DMS 273 treated with DMSO at 0.1 percent for 48 hours (cell line): ENCODE results near the gene LYRM2.
A peak's percentile ranks its signal among the peaks of the same experiment; 100 is the strongest.

Experiments used
- DNase-seq: peaks from one replicate; lab custom pipeline; 2025; lab: John Stamatoyannopoulos, UW

Gene LYRM2

DNA sequence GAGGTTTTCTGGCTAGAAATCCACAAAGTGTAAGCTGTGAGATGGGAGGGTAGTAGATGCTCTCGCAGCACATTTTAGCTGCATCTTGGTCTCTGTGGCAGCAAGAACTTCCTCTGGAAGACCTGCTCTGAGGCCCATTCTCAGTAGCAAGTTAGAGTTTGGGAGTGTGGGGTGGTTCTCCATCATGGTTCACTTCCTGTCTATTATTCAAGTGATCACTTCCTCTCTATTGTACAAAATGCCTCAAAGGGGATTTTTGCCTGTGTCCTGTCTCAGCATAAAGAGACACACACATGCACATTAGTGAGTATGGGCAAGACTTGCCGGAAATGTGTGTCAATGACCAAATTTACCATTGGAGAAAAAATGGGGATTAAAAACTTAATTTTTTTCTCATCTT lies 42.5 kb downstream of the LYRM2 start:
- DNase-seq = no peak

DNA sequence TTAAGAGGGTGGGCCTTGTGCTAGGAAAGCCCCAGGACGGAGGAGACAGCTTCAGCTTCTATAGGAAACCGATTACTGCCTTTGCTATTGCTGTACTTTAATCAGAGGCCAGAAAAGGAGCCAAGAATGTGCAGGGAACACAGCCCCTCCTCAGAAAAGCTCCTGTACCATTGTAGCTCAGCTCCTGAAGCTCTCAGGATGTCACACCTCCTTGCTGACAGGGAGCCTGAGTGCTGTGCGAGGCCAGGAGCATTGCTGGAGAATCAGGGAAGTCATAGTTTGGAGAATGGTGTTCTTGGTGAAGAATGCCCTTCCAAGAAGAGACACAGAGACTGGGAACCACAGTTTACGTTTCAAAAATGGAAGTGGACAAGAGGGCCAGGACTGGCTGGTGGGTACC lies 46.8 kb downstream of the LYRM2 start:
- no peak for DNase-seq

DNA sequence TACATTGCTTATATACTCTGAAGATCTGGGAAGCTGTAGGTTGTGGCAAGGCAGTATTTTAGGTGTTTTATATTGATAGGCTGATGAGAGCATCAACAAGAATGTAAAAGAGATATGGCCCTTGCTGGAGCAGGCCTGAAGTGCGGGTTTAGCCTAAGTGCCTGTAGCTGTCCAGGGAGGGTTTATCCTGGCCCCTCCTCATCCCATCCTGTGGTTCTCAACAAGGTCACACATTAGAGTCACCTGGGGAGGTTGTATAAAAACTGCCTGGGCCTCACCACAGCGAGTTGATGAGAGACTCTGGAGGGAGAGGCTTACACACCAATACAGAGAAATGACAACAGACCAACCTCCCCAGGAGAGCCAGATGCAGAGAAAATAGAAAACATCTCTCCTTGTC lies 48.4 kb downstream of the LYRM2 start:
- DNase-seq = no peak

DNA sequence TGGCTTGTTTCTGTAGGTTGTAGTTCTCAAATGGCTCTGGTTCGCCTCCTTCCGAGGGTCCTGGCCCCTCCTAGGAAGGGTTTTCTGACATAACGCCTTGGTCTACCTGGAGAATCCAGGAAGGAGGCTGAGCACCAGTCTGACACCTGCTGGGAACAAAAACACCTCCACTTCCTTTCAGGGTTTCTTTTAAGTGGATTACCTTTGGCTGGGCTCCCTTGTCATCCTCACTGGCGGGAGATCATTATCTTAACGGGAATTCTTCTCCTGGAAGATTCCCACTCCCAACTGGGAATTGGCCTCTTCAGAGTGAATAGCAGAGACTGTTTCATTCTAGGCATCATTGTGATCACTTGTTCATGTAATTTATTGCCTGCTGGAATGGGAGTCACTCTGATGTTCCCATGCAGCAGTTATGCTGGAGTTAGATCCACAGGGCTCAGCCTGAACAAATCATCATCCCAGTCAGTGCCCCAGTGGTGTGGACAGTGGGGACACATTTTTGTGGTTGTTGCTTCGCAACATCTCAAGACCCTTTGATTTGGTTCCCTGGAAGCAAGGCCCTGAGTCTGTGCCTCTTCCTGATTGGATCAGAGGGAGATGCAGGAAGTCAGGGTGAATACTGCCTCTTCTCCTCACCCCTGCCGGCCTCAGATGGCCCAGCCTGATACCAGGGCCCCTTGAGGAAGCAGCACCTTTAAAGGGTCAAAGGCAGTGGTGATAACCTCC lies 49.1 kb downstream of the LYRM2 start:
- no peak for DNase-seq

DNA sequence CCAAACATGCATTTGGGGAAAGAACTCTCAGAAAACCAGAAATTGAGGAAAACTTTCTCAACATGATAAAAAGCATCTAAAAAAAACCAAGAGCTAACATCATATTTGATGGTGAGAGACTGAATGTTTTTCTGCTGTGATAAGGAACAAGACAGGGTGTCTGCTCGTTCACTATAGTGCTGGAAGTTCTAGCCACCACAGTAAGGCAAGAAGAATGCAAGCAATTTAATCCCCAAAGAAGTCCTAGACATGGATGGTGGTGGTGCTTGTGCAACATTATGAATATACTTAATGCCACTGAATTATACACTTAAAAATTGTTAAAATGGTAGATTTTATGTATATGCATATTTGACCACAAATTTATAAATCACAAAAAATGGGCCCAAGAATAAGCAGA lies 53.4 kb downstream of the LYRM2 start:
- DNase-seq = no peak

DNA sequence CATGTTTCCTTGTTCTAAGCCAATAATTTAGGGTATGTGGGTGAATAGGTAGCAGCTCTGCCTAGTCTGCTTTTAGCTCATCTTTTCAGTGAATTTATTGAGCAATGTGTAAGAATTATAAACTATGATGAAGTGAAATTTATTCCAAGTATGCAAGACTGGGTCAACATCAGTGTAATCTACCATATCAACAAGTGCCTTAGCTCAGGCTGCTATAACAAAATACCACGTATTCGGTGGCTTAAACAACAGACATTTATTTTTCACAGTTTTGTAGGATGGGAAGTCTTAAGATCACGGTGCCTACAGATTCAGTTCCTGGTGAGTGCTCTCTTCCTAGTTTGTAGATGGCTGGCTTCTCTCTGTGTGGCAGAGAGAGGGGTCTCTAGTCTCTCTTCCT lies 54.0 kb downstream of the LYRM2 start:
- DNase-seq = no peak

DNA sequence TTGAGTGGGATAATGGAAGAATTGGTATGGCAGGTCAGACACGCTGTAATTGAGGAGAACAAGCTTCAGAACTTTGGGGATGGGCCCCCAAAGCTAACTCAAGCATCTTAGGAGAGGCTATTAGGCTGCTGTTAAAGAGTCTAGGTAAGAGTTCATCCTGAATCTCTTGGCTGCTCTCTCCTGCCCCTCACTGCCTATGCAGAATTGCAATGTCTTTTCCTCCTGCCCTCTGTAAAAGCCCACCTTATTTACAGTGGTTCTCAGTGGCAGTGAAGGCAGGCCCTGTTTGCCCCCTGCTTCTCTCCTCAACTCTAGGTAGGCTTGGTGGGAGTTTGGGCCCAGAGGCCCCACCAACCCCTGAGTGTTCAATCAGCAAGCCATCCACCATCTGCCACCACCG lies 55.0 kb downstream of the LYRM2 start:
- peak; percentile 38 for DNase-seq

DNA sequence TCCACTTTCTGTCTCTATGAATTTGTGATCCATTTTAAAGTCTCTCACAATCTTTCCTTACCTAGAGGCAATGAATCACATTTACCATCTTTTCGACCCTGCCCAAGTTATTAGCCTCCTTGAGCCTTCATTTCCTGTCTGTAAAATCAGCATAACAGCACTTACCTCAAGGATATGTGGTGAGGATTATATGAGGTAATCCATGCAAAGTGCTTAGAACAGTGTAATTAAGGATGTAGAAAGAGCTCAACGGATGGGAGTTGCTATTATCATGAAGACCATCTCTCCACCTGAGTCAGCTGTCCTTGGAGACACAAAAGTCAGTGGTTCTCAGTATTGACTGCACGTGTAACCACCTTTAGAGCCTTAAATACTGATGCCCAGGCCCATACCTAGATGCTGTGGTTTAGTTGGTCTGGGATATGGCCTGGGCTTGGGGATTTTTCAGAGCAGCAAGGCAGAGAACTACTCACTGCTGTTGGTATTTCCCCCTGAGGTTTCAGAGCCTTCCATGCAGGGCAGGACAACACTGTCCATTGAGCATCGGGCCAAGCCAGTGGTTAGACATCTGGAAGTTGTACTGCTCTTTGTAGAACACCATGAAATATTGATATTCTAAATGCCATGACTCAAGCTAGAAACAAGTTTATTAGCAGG lies 55.8 kb downstream of the LYRM2 start:
- DNase-seq = no peak

DNA sequence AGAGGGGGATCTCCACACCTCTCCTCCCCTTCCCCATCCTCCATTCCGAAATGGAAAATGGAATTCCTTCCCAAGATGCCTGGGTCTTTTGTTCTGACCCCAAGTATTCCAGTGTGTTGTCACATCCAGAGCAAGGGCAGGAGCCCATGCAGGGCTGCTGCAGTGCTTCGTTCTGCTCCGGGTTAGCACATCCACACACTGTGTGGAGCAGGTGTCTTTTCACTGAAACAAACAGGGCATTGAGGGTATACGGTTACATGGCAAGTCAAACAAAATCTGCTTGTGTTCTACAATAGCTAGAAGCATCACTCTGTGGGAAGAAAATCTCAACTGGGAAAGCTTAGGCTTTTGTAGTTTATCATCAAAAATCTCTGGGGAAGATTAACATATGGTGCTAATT lies 56.9 kb downstream of the LYRM2 start:
- no peak for DNase-seq

DNA sequence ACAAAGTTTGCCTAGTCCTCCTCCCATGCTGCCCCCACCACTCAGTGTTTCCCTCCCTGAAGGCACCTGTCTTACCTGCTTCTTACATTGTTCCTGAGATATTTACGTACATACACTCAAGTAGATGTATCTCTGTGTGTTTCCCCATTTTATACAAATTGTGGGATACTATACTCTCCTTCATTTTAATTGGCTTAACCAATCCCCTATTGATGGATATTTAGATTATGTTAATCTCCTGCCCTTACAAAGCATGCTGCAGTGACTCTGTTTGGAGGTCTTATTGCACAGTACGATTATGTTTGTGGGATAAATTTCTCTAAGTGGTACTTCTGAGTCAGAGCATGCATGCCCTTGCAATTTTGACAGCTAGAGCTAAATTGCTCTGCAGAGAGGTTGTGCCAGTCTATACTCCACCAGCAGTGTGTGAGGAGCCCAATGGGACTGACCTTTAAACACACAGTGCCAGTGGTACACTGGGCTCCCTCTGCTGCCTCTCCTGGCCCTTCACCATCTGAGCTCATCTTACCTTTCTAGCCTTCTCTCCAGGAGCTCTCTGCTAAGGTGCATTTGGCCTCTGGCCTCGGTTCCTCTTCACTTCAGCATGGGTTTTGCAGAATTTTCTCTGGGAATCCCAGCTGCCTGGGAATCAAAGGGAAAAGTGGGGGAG lies 57.4 kb downstream of the LYRM2 start:
- DNase-seq = no peak

DNA sequence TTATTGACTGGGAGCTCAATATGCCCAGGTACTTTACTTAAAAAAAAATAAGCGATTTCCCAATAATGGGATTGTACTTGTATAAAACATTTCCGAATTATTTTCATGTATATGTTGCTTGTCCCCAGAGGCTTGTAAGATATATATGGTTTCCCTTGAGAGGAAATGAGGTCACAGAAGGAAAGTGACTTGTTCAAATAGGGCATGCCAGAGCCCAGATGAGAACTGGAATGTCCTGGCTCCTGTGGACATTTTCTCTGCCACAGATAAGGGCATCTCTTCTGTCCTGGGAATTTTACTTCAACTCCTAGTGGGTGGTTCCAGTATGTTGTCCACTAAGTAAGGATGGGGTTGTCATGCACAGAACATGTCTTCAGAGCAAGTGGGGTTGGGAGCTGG lies 63.0 kb downstream of the LYRM2 start:
- no peak for DNase-seq

DNA sequence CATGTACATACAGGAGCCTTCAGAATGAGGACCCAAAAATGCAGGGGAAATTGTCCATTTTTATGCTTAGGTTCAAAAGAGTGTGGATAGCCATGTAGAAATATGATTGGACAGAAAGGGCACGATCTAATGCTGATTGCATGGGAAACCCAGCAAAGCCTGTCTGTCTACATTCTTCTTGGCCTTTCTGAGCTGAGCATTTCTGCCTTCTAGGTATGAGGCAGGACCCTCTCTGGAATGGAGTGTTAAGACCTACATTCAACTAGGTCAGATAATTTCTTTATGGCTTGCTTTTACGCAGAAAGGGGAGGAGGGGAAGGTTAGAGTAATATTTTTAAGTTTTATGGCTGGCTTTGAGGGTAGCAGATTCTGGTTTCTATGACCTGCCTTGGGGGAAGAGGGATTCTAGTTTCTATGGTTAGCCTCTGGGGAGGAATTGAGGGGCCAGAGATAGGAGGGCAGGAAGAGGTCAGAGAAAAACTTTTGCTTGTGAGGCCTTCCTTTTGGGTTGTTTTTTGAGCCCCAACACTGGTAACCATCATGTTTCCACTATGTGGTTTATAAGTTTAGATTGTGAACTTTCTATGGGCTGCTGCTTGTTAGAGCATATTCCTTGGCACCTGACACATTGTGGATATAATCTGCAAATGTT lies 63.5 kb downstream of the LYRM2 start:
- no peak for DNase-seq

DNA sequence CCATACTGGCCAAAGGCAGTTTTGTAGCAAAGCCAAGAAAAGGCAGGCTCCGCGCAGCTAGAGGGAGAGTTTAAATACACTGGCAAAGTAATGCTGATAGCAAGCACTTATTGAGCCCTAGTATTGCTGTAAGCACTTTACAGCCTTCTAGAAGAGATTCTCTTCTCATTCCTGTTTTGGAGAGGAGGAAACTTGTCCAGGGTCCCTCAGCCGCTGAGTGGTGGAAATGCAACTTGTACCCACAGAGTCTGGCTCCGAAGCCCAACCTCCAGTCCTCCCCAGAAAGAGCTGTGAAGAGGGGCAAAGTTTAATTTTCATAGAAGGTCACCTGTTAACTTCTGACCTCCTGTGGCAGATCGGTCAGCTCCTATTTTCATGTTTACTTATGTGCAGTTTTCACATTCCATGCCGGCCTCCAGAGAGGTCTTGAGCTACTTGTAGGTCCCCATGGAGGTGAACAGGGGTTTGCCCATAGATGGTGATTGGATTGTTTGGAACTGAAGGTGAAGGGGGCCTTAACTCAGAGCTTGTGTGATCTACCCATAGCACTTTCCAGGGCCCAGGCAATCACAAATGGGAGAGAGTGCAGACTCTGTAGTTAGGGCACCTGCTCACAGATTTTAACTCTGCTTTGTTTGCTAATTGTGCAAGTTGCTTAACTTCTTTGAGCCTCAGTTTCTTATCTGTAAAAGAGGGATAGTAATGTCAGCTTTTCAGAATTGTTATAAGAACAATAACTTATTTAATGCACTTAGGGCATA lies 70.7 kb downstream of the LYRM2 start:
- DNase-seq = no peak

DNA sequence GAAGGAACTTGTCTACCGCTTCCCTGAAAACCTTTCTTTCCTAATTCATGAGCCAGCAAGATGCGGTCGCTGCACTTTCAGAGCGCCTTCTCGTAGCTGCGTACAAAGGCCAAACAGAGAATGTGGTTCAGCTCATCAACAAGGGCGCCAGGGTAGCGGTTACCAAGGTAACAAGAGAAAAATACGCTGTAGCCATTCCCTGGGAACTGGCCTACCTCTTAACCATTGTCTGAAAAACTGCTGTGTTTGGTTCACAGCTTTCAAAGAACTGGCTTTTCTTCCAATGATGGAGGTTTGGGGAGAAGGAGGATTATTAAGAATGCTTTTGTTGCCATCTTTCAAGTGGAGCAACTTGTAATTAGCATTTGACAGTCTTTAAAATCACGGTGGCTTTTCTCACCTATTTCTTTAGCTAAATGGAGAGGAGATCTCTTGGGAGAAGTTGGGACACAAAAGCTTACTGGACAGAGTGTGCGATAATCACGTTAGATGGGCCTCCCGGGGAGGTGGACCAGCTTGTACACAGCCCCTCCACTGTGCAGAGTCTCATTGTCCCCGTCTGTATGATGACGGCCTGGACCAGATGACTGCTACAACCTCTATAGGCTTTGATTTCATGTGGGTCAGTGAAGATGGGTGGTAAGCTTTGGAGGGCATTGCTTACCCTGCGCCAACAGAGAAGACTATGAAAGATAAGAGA lies 71.5 kb downstream of the LYRM2 start:
- DNase-seq = no peak

DNA sequence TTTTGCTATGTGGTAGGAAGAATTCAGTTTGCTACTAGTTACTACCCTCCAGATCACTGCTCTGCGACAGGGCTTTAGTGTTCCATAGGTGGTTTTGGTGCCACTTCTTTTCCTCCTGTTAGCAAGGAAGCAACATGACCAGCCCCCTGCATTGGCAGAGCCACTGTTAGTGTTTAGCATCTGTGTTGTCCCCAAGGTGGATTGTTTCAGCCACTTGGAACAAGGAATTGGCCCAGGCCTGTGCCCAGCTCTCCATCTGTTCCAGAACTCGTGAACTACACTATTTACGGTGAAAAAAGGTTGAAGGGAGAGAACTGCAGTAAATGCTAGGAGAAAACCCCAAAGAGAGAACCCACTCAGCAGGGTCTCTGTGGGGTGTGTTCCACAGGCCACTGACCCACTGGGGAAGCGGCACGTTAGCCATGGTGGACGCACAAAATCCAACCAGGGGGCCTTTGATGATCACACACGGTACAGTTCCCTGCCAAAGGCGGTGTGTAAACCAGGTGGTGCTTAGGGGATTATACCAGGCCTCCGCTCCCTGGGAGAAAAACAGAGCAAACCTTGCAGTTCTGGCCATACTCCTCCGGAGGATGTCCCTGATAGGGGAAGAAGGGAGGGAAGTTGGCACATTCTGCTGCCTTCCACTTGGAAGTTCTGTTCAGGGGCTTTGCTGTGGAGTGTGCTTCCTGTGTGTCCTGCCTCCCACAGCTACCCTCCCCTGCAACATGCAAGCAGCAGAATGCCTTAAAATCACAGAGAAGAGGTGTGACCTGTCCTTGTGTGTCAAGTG lies 72.3 kb downstream of the LYRM2 start:
- DNase-seq = no peak

DNA sequence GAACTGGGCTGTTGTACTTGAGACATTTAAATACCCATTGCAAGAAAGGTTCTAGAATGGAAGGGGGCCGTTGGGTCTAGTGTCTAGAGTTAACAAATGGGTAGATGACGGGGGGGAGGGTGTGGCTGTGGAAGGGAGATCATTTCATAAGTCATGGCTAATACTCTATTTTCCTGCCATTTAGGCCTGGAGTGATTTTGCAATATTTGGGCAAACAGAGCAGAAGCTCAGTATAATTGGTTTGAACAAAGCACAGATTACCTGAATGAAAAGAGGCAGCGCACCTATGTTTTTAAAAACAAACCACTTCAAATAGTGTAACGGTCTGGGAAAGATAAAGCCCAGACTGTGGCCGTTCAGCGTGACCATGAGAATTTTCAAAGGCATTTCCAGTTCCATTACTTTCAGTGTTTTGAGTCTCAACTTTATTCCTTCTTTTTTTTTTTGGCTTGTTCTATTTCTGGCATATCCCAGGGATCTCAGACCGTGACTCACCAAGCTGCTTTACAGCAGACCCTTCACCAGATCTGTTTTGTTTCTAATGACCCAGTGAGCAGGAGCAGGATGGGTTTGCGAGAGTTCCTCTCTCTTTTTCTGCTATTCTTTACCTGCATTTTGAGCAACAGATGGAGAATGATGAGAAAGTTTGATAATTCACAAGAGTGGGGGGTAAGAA lies 73.7 kb downstream of the LYRM2 start:
- DNase-seq = no peak

DNA sequence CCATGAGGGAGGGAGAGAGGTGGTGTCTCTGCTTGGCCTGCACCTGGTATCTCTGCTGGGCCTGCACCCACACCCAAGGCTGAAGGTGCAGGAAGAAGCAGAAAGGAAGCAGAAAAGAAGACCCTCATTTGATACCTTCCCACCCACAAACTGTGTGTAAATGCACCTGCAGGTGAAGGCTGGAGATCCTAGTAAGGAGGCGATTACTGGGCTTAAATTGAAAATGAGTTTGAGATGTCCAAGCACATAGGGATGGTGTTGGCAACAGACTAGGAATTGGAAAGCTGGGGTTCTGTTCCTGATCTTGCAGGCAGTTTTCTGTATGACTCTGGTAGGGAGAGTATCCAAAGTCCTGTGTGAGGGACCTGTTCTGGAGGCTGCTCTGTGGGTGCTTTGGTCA lies 74.7 kb downstream of the LYRM2 start:
- no peak for DNase-seq

DNA sequence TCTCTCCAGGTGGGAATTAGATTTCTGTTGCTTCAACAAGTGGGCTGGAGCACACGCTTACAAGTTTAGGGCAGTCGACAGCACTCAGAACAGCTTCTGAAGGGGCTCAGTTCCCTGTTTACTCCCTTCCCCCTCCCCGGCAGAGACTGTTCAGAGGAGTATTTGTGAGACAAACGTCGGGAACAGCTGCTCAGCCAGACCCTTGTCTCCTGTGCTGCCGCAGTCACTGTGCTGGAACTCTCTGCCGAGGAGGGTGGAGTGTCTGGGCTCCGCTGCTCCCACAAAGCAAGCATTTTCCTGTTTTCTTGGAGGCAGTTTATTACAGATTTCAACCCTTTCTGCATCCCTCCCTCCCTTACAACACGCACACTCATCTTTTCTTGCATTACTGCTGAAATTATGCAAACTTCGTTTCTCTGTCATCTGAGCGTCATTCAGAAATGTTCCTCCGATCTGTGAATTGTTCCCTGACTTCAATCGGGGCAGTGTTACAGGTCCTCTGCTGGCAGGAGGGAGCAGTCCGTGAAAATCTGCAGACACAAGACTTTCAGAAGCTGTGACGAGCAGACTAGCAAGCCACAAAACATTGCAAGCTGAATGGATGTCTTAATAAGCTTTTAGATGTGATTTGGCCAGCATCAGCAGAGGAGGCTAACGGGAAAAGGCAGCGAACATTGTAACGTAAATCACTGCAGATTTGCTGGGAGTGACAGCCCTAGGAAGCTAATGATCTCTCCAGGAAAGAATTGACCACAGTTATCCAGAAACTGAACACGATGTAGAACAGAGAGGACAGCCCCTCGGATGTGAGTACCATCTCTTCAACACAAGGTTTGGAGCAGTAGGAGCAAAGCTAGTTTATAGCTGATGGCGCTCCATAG lies 76.2 kb downstream of the LYRM2 start:
- no peak for DNase-seq

DNA sequence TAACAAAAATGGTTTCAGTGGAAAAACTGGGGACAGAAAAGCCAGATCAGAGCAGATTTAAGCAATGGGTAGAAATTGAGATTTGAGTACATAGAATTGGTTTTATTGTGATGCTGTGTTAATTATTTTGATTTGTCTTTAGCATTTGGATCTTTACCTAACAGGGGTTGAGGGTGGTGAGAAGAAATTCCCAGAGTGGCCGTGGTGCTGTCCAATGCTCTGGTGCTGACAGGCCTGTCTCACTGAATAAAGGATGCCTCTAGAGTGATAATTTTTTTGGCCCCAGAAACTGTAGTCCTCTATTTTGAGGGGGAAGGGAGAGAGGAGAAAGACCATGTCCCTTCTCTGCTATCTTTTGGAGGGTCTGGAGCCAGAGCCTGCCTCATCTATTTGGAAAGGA lies 79.1 kb downstream of the LYRM2 start:
- no peak for DNase-seq
